WTC11 (cell line): ENCODE measurements around the gene PSMD14. TPM values are rescaled to one million over a fixed set of nuclear protein-coding genes. Genes with fewer than 3 reads are reported as not detected.

Experiments
- ATAC-seq: fragments of 200-7000 bp; cut with Tn5 transposase; 2 replicates; pipeline ENCODE4 v1.10.0; 2021; ENCODE audit warnings: mild to moderate bottlenecking, moderate library complexity
- CTCF ChIA-PET: fragments of 300-600 bp; sonication (Branson Sonifier 250); formaldehyde crosslinking; loops from one replicate; lab custom pipeline; 2021; ENCODE audit warnings: antibody characterized with exemption; lab: Charles Lee
- POLR2A ChIA-PET: fragments of 350-600 bp; sonication (Branson Sonifier 250); formaldehyde crosslinking; loops from one replicate; lab custom pipeline; 2021; ENCODE audit warnings: antibody characterized with exemption; lab: Charles Lee
- DNase-seq: peaks from one replicate; pipeline ENCODE4 v3.0.0; 2021; ENCODE audit warnings: low spot score
- H3K27ac Mint-ChIP-seq: 2 replicates; pipeline ENCODE4 v1.8.0; 2021; ENCODE audit warnings: mixed read lengths
- H3K27me3 Mint-ChIP-seq: 2 replicates; pipeline ENCODE4 v1.8.0; 2021; ENCODE audit warnings: low read depth, mild to moderate bottlenecking, moderate library complexity, mixed read lengths
- H3K36me3 Mint-ChIP-seq: 2 replicates; pipeline ENCODE4 v1.8.0; 2021; ENCODE audit warnings: mixed read lengths
- H3K4me1 Mint-ChIP-seq: 2 replicates; pipeline ENCODE4 v1.8.0; 2022; ENCODE audit warnings: mixed read lengths
- H3K4me3 Mint-ChIP-seq: 2 replicates; pipeline ENCODE4 v1.8.0; 2021; ENCODE audit warnings: mild to moderate bottlenecking, moderate library complexity, mixed read lengths
- H3K9me3 Mint-ChIP-seq: 2 replicates; pipeline ENCODE4 v1.8.0; 2021; ENCODE audit warnings: mixed read lengths
- ATF1 ChIP-seq: sonication (generic); formaldehyde crosslinking; IDR thresholded peaks from 2 replicates; pipeline ENCODE4 v1.8.1; 2023; ENCODE audit warnings: mild to moderate bottlenecking, moderate library complexity, missing genetic modification reagents
- CREM ChIP-seq: sonication (generic); formaldehyde crosslinking; IDR thresholded peaks from 2 replicates; pipeline ENCODE4 v1.8.1; 2022; ENCODE audit warnings: mild to moderate bottlenecking, missing genetic modification reagents, moderate library complexity
- GRHL2 ChIP-seq: fragments of 250-450 bp; sonication (Bioruptor Pico); IDR thresholded peaks from 2 replicates; pipeline ENCODE4 v1.8.0; 2022; ENCODE audit warnings: mild to moderate bottlenecking, moderate library complexity; ENCODE audit not compliant: insufficient replicate concordance, severe bottlenecking
- JAZF1 ChIP-seq: fragments of 250-450 bp; sonication (Bioruptor Pico); IDR thresholded peaks from 2 replicates; pipeline ENCODE4 v1.9.0; 2021; ENCODE audit warnings: moderate library complexity, mild to moderate bottlenecking, inconsistent platforms
- MXD4 ChIP-seq: fragments of 250-450 bp; sonication (Bioruptor Pico); IDR thresholded peaks from 2 replicates; pipeline ENCODE4 v1.8.0; 2021; ENCODE audit warnings: mild to moderate bottlenecking, moderate library complexity, borderline replicate concordance
- NFYB ChIP-seq: sonication (generic); formaldehyde crosslinking; conservative IDR thresholded peaks from 2 replicates; pipeline ENCODE4 v1.8.0; 2022; ENCODE audit warnings: low read depth, missing genetic modification reagents
- OVOL2 ChIP-seq: fragments of 250-450 bp; sonication (Bioruptor Pico); IDR thresholded peaks from 2 replicates; pipeline ENCODE4 v1.9.0; 2021; ENCODE audit warnings: mild to moderate bottlenecking, borderline replicate concordance
- PRRX2 ChIP-seq: fragments of 250-450 bp; sonication (Bioruptor Pico); IDR thresholded peaks from 2 replicates; pipeline ENCODE4 v1.8.0; 2021; ENCODE audit warnings: mild to moderate bottlenecking
- SP1 ChIP-seq: sonication (generic); formaldehyde crosslinking; conservative IDR thresholded peaks from 2 replicates; pipeline ENCODE4 v1.8.1; 2022; ENCODE audit warnings: missing genetic modification reagents
- TP53 ChIP-seq: sonication (generic); formaldehyde crosslinking; IDR thresholded peaks from 2 replicates; pipeline ENCODE4 v1.8.1; 2023; ENCODE audit warnings: mild to moderate bottlenecking, missing genetic modification reagents
- ZNF232 ChIP-seq: sonication (generic); formaldehyde crosslinking; IDR thresholded peaks from 2 replicates; pipeline ENCODE4 v1.8.0; 2022; ENCODE audit warnings: mild to moderate bottlenecking, missing genetic modification reagents
- ZNF396 ChIP-seq: fragments of 250-450 bp; sonication (Bioruptor Pico); IDR thresholded peaks from 2 replicates; pipeline ENCODE4 v1.8.0; 2021; ENCODE audit warnings: mild to moderate bottlenecking, moderate library complexity, borderline replicate concordance
- total RNA-seq: library from RNA; stranded (reverse); gene quantifications from 3 replicates; pipeline ENCODE4 v1.2.3, GENCODE V29; 2021
- TF ChIP-seq, protein P1 (sequence below): sonication (generic); formaldehyde crosslinking; IDR thresholded peaks from 2 replicates; pipeline ENCODE4 v1.8.1; 2022; ENCODE audit warnings: missing genetic modification reagents, borderline replicate concordance
- TF ChIP-seq, protein P2 (sequence below): sonication (generic); formaldehyde crosslinking; IDR thresholded peaks from 2 replicates; pipeline ENCODE4 v1.8.0; 2022; ENCODE audit warnings: mild to moderate bottlenecking, missing genetic modification reagents
- TF ChIP-seq, protein P3 (sequence below): fragments of 250-450 bp; sonication (Bioruptor Pico); IDR thresholded peaks from 2 replicates; pipeline ENCODE4 v1.9.0; 2021; ENCODE audit warnings: mild to moderate bottlenecking, borderline replicate concordance
- TF ChIP-seq, protein P4 (sequence below): sonication (generic); formaldehyde crosslinking; IDR thresholded peaks from 2 replicates; pipeline ENCODE4 v1.8.1; 2023; ENCODE audit warnings: mild to moderate bottlenecking, moderate library complexity, missing genetic modification reagents
- TF ChIP-seq, protein P5 (sequence below): sonication (generic); formaldehyde crosslinking; IDR thresholded peaks from 2 replicates; pipeline ENCODE4 v1.8.1; 2023; ENCODE audit warnings: mild to moderate bottlenecking, missing genetic modification reagents

PSMD14 gene
- total RNA-seq, 1 experiment from 2014 or later, result 80.5 TPM

DNA sequence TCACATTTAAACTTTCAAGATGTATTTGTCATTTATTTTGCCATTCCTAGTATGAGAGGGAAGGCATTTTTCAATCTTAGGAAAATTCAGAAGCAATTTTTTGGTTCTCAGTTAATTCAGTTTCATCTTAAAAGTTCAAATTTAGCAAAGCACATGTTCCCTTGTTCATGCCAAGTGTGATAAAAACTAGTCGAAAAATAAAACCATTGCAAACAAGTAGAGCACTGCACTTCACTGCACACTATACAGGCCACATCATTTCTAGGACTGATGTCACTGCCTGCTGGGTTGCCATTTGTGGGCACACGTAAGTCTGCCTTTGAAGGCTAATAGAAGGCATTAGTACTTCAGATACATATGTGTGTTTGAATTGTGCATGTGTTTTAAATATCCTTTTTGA, 122.2 kb downstream of the PSMD14 start (continued):
- TF ChIP-seq, protein P1, sequence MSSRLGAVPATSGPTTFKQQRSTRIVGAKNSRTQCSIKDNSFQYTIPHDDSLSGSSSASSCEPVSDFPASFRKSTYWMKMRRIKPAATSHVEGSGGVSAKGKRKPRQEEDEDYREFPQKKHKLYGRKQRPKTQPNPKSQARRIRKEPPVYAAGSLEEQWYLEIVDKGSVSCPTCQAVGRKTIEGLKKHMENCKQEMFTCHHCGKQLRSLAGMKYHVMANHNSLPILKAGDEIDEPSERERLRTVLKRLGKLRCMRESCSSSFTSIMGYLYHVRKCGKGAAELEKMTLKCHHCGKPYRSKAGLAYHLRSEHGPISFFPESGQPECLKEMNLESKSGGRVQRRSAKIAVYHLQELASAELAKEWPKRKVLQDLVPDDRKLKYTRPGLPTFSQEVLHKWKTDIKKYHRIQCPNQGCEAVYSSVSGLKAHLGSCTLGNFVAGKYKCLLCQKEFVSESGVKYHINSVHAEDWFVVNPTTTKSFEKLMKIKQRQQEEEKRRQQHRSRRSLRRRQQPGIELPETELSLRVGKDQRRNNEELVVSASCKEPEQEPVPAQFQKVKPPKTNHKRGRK, result no peak

DNA sequence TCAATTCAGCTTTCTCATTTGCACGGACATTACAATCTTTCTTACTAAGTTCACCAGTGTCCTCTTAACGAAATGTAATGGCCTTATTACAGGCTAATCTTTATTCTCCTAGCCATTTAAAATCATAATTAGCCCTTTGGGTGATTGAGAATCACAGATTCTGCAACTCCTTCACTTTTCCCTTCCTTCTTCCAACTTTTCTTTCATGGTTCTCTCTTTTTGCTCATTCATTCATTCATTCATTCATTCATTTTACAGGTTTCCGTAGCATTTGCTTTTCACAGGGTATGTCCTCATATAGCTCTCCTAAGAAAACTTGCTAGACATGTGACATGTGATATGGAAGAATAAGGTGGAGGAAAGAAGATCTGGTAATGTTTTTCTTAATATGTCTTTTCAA, 123.9 kb downstream of the PSMD14 start:
- POLR2A ChIA-PET, result no interaction called here
- Mint-ChIP-seq H3K4me1 (peaks cover 7% of the 10 kb centered on the region), H3K36me3 (no peaks in the 10 kb centered on the region), H3K9me3 (no peaks in the 10 kb centered on the region), H3K4me3 (no peak overlapping the region), H3K27me3 (peaks cover 65% of the 10 kb centered on the region), H3K27ac (no peak overlapping the region)
- DNase-seq (no peak), ATAC-seq (no peak)
- CTCF ChIA-PET, result no interaction called here
- TF ChIP-seq ZNF232 (CRISPR knock-in tag), result no peak

DNA sequence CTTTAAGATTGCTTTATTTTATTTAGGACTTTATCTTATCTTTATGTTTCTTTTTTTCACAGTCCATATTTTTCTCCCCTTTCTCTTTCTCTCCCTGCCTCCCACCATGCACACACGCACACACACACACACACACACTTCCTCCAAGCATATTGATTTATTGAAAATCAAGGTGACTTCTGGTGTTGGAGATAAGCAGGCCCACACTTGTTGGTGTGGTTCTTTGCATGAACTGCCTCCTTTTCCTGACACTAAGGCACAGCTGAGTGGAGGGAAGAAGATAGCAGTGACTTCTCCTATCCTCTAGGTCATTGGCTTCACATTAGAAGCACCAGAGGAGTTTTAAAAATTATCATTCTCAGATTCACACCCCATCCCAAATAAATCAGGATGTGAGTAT, 125.9 kb downstream of the PSMD14 start:
- ATAC-seq (no peak), DNase-seq (no peak)
- Mint-ChIP-seq H3K4me3 (no peak overlapping the region), H3K36me3 (no peaks in the 10 kb centered on the region), H3K4me1 (no peaks in the 10 kb centered on the region), H3K9me3 (no peaks in the 10 kb centered on the region), H3K27me3 (peaks cover 45% of the 10 kb centered on the region), H3K27ac (no peak overlapping the region)
- CTCF ChIA-PET, result no interaction called here
- no peak for TF ChIP-seq SP1
- POLR2A ChIA-PET, result no interaction called here

DNA sequence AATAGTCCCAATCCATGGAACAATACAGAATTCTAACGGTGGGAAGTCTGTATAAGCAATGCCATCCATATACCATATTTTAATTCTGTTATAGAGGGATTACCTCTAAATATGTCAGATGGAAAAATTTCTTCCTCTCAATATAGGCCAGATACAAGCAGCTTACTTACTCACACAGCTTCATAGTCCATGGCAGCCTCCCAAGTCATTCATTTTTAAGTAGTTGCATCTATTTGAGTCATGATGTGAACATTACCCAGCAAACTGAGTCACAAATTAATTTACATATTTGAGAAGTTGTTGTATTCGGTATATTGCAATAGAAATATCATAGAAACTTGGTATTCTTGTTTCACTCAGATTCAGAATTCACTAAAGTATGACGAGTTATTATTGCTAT, 128.2 kb downstream of the PSMD14 start:
- H3K4me3 Mint-ChIP-seq, result no peak overlapping the region
- H3K27ac Mint-ChIP-seq, result no peak overlapping the region
- no peak for TF ChIP-seq NFYB (CRISPR knock-in tag)
- TF ChIP-seq GRHL2 (CRISPR knock-in tag), result no peak
- TF ChIP-seq ATF1 (CRISPR knock-in tag), result no peak
- TF ChIP-seq, protein P1, result no peak
- TF ChIP-seq, protein P2, sequence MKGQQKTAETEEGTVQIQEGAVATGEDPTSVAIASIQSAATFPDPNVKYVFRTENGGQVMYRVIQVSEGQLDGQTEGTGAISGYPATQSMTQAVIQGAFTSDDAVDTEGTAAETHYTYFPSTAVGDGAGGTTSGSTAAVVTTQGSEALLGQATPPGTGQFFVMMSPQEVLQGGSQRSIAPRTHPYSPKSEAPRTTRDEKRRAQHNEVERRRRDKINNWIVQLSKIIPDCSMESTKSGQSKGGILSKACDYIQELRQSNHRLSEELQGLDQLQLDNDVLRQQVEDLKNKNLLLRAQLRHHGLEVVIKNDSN (CRISPR knock-in tag), result no peak
- no peak for TF ChIP-seq TP53 (CRISPR knock-in tag)
- TF ChIP-seq MXD4 (CRISPR knock-in tag), result no peak
- TF ChIP-seq CREM (CRISPR knock-in tag), result no peak
- no peak for TF ChIP-seq ZNF396 (CRISPR knock-in tag)
- TF ChIP-seq, protein P3, sequence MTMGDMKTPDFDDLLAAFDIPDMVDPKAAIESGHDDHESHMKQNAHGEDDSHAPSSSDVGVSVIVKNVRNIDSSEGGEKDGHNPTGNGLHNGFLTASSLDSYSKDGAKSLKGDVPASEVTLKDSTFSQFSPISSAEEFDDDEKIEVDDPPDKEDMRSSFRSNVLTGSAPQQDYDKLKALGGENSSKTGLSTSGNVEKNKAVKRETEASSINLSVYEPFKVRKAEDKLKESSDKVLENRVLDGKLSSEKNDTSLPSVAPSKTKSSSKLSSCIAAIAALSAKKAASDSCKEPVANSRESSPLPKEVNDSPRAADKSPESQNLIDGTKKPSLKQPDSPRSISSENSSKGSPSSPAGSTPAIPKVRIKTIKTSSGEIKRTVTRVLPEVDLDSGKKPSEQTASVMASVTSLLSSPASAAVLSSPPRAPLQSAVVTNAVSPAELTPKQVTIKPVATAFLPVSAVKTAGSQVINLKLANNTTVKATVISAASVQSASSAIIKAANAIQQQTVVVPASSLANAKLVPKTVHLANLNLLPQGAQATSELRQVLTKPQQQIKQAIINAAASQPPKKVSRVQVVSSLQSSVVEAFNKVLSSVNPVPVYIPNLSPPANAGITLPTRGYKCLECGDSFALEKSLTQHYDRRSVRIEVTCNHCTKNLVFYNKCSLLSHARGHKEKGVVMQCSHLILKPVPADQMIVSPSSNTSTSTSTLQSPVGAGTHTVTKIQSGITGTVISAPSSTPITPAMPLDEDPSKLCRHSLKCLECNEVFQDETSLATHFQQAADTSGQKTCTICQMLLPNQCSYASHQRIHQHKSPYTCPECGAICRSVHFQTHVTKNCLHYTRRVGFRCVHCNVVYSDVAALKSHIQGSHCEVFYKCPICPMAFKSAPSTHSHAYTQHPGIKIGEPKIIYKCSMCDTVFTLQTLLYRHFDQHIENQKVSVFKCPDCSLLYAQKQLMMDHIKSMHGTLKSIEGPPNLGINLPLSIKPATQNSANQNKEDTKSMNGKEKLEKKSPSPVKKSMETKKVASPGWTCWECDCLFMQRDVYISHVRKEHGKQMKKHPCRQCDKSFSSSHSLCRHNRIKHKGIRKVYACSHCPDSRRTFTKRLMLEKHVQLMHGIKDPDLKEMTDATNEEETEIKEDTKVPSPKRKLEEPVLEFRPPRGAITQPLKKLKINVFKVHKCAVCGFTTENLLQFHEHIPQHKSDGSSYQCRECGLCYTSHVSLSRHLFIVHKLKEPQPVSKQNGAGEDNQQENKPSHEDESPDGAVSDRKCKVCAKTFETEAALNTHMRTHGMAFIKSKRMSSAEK (CRISPR knock-in tag), result no peak
- no peak for TF ChIP-seq PRRX2
- no peak for TF ChIP-seq JAZF1 (CRISPR knock-in tag)
- TF ChIP-seq, protein P4, sequence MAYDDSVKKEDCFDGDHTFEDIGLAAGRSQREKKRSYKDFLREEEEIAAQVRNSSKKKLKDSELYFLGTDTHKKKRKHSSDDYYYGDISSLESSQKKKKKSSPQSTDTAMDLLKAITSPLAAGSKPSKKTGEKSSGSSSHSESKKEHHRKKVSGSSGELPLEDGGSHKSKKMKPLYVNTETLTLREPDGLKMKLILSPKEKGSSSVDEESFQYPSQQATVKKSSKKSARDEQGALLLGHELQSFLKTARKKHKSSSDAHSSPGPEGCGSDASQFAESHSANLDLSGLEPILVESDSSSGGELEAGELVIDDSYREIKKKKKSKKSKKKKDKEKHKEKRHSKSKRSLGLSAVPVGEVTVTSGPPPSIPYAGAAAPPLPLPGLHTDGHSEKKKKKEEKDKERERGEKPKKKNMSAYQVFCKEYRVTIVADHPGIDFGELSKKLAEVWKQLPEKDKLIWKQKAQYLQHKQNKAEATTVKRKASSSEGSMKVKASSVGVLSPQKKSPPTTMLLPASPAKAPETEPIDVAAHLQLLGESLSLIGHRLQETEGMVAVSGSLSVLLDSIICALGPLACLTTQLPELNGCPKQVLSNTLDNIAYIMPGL (CRISPR knock-in tag), result no peak
- TF ChIP-seq OVOL2 (CRISPR knock-in tag), result no peak
- TF ChIP-seq, protein P5, sequence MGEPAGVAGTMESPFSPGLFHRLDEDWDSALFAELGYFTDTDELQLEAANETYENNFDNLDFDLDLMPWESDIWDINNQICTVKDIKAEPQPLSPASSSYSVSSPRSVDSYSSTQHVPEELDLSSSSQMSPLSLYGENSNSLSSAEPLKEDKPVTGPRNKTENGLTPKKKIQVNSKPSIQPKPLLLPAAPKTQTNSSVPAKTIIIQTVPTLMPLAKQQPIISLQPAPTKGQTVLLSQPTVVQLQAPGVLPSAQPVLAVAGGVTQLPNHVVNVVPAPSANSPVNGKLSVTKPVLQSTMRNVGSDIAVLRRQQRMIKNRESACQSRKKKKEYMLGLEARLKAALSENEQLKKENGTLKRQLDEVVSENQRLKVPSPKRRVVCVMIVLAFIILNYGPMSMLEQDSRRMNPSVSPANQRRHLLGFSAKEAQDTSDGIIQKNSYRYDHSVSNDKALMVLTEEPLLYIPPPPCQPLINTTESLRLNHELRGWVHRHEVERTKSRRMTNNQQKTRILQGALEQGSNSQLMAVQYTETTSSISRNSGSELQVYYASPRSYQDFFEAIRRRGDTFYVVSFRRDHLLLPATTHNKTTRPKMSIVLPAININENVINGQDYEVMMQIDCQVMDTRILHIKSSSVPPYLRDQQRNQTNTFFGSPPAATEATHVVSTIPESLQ (CRISPR knock-in tag), result no peak
- H3K36me3 Mint-ChIP-seq, result no peaks in the 10 kb centered on the region
- no peak for ATAC-seq
- DNase-seq, result no peak
- no peaks in the 10 kb centered on the region for H3K4me1 Mint-ChIP-seq
- ChIA-PET CTCF (no interaction called here), POLR2A (no interaction called here)
- peaks cover 22% of the 10 kb centered on the region for H3K27me3 Mint-ChIP-seq
- no peaks in the 10 kb centered on the region for H3K9me3 Mint-ChIP-seq
